AML-193 (cell line): ENCODE measurements around the gene RBFOX1.

Source experiments
- DNase-seq, 2 experiments: peaks; one replicate each; lab custom pipeline; 2025; lab: John Stamatoyannopoulos, UW

The RBFOX1 gene

DNA sequence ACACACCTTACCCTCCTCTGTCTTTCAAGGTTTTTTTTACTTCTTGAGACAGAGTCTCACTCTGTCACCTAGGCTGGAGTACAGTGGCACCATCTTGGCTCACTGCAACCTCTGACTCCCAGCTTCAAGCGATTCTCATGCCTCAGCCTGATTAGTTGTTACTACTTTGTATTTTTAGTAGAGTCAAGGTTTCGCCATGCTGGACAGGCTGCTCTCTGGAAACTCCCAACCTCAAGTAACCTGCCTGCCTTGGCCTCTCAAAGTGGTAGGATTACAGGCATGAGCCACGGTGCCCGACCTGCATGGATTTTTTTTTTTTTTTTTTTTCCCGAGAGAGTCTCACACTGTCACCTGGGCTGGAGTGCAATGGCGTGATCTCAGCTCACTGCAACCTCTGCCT, 273.2 kb downstream of the RBFOX1 start:
- DNase-seq: no peak

DNA sequence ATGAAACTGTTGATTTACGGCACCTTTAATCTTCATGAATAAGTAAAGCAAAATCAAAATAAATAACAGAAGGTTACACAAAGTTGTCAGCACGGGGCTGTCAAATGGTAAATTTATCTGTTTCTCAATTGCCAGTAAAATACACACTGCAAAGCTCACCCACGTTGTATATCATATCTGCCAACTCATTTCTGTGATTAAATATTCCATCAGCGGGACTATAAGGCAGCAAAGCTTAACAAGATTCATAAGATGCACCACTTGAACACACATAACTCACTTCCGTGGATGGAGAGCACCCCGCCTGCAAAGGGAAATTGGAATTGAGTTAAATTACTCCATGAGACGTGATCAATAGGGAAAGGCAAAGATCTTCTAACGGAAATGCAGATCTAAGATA, 280.0 kb downstream of the RBFOX1 start:
- no peak for DNase-seq

- no peak for DNase-seq
Measured at GRCh38 chr16:7613518-7613917, 280.9 kb downstream of the RBFOX1 start.

- no peak for DNase-seq
Measured at GRCh38 chr16:7614021-7614795, 281.6 kb downstream of the RBFOX1 start.

GRCh38 chr16:7615565-7615964, 282.9 kb downstream of the RBFOX1 start:
- no peak for DNase-seq

- no peak for DNase-seq
Measured at GRCh38 chr16:7624871-7625766, 292.5 kb downstream of the RBFOX1 start.

DNA sequence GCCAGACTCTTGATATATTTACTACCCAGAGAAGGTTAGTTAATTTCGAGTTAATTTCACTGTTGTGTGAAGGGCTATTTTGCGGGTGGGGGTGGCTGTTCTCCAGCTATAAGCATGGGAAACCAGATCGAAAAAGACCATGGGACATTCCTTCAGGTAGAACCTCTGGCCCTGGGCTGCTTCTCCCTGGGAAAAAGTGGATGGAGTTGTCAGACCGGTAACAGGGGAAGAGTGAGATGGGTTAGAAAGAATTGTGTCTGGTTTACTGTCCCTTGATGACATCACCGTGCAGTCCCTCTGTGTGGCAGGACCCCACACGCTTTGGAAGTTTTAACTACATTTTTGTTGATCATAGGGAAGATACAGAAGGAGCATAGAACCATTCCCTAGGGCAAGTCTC, 296.3 kb downstream of the RBFOX1 start:
- DNase-seq: no peak

GRCh38 chr16:7629571-7629970, 296.9 kb downstream of the RBFOX1 start:
- DNase-seq: no peak

DNA sequence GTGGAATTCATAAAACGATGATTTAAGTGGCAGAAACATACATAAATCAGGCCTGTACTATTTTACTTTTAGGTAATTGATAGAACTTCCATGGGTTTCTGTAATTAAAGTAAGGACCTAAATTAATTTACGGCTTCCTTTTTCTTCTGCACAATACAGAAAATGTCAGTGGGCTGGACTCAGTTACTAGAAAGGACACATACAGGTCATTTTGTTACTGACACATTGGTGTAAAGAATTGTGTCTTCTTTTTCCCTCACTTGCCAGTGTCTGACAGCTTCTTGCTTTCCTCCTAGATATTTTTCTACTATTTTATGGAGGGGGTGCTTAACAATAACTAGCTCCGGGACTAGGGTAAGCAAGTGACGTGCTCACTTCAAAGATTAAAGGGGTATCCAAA, 304.8 kb downstream of the RBFOX1 start:
- no peak for DNase-seq

- DNase-seq: no peak
Measured at GRCh38 chr16:7638306-7638705, 305.7 kb downstream of the RBFOX1 start.

DNA sequence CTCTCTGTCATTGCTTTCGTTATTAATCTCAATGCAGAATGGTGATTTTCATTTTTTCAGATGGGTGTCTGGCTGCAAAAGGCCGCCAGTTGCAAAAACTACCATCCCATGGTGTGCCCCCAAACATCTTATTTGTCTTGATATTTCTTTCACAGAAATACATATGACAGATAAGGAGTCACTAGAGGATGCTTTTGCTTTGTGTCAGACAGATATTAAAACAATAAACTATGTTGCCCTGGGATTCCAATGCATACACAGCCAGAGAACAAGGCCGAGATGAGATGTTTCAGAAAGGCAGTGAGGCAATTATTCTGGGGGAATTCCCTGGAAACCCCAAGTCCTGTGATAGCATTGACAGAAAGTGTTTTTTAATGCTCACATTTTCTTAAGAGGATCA, 307.7 kb downstream of the RBFOX1 start:
- no peak for DNase-seq

DNA sequence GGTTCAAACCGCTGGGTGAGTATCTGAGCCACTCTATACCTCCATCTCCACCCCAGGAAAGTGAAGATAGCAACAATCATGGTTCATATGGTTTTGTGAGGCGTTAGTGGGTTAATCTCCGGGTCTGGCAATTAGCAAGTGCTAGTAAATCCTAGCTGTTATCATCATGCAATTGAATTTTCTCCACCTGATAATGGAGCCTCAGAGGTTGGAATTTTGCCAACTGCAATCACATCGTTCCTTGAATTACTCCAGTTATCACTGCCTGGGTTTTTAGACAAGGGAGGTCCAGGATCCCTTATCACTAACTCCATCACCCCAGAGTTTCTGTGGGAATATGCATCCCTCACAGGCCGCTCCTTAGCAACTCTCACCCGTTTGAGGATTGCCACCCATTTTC, 311.5 kb downstream of the RBFOX1 start:
- DNase-seq: no peak

- no peak for DNase-seq
Measured at GRCh38 chr16:7644811-7645210, 312.2 kb downstream of the RBFOX1 start.

GRCh38 chr16:7646821-7647500, 314.3 kb downstream of the RBFOX1 start:
- no peak for DNase-seq

DNA sequence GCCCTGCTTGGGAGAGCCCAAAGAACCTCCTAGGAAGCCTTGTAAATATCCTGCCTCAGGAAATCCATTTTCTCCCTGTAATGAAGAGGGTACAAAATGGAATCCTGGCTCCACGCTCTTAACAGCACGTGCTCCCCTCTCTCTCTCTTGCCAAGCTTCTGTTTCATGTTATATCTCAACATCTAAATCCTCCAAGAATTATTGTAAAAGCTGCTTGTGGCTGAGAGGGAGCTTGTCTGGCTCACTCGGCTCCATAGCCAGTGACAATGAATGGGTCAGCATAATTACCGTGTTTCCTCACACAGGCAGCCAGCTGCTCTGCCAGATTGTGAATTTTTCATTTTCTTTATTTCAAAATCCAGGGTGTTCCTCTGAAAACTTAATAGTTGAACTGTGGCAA, 317.8 kb downstream of the RBFOX1 start:
- no peak for DNase-seq

GRCh38 chr16:7651803-7652570, 319.3 kb downstream of the RBFOX1 start:
- no peak for DNase-seq

- no peak for DNase-seq
Measured at GRCh38 chr16:7653746-7654461, 321.3 kb downstream of the RBFOX1 start.

DNA sequence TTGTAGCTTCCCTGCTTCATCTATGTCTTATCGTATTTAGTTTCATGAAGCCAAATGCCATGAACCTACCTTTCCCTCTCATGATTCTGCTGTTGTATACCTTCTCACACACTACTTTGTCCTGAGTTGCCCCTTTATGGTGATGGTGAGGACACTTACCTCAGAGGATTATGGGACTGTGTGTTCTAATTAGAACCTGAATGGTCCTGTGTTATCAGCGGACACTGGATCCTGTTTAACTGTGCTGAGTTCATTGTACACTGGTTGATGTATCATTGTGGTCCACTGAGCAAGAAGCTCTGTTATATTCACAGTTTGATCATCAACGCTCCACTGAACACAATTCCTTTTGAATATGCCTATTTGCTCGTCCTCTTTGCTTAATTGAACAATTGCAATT, 343.0 kb downstream of the RBFOX1 start:
- DNase-seq: no peak

DNA sequence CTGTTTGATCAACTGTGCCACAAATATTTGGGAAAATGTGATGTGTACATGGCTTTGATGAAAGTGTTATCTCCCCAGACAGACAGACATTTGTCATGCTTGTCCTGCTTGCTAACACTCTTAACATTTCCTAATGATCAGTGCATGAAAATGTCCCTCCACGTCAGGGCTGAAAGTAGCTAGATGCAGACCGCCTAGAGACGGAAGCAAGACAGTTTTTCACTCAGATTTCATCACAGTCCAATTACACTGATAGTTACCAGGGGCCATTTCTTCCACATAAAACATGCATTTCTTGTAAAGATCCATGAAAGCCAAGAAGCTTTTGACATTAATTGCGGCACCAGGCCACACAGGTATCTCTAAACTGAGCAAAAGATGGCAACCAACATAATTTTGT, 347.7 kb downstream of the RBFOX1 start:
- DNase-seq: no peak

- DNase-seq: no peak
Measured at GRCh38 chr16:7688811-7689210, 356.2 kb downstream of the RBFOX1 start.

DNA sequence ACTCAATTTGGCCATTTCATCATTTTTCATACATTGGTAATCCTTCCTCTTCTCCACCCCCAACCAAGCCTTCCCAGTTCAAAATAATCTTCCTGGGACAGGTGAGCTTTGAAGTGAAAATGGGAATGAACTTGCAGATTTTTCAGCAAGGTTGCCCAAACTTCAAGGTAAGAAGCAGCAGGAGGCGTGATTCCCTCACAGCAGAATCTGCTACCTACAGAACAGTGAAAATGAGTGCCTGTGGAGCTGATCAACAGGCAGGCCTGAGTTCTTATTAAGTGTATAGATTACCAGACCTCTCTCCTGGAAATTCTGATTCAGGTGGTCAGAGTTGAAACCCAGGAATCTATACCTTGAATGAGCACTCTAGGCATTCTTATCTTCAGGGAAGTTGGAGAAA, 356.6 kb downstream of the RBFOX1 start:
- no peak for DNase-seq
